ENCODE measurements around the gene KIAA1586. TPM values are rescaled to one million over a fixed set of nuclear protein-coding genes. Genes with fewer than 3 reads are reported as not detected.
A peak's percentile ranks its signal among the peaks of the same experiment; 100 is the strongest.

The KIAA1586 gene
- total and polyA plus RNA-seq, 2 of the 13 experiments (the other 11 are each of a cell fraction or from before 2014, with no cell fraction given): 5.5 to 16.9 TPM

DNA sequence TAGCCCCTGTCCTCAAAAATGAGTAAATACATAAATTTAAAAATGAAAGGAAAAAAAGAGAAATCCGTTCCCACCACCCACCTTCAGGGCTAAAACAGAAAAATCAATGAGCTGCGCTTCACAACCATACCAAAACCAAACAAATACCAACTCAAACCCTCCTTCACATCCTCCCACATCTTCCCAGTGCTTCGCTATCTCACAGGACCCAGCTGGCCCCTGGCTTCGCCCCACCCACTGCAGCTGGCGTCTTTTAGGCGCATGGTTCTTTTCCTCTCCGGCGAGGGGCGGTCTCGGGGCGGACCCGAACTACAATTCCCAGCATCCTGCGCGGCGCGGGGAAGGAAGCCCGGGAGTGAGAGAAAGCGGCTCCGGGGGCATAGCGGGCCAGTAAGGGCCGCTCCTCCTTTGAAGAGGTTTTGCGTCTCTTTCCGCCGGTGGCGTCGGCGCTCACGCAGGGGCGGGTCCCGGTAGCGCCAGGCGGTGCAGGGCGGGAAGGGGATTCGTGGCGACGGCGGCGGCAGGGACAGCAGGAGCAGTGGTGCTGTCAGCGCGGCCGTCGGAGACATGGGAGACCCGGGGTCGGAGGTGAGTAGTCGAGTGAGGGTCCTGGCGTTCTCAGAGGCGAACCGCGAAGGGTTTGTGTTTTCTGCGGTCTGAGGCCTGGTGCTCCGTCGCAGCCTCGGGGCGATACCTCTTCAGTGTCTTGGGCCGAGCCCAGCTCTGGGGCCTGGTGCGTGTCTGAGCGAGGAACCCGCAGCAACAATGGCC, 43.4 kb downstream of the KIAA1586 start, which contains the start of gene ZNF451 (continued):
- TF ChIP-seq PBX2 (CRISPR knock-in tag; IDR thresholded peaks at IDR 0.05): no peak
- no peak for TF ChIP-seq KLF13 (CRISPR knock-in tag; IDR thresholded peaks at IDR 0.05)
- TF ChIP-seq PTBP1 (IDR thresholded peaks at IDR 0.05; ENCODE audit: low read depth, low read length, poor library complexity, severe bottlenecking): no peak
- TF ChIP-seq ZBTB1 (CRISPR knock-in tag; IDR thresholded peaks at IDR 0.05; ENCODE audit: borderline replicate concordance): no peak
- TF ChIP-seq ZIK1 (CRISPR knock-in tag; IDR thresholded peaks at IDR 0.05; ENCODE audit: borderline replicate concordance, low read depth): peak; percentile 73; the same call in 1 of the 2 replicates
- TF ChIP-seq SP5 (CRISPR knock-in tag; IDR thresholded peaks at IDR 0.05; ENCODE audit: borderline replicate concordance, low read depth): peak; percentile 85; the same call in 1 of the 2 replicates
- TF ChIP-seq KDM4B (CRISPR knock-in tag; IDR thresholded peaks at IDR 0.05): peak; percentile 66
- TF ChIP-seq FOSL2 (CRISPR knock-in tag; IDR thresholded peaks at IDR 0.05): peak; percentile 59; the same call in 1 of the 2 replicates
- TF ChIP-seq TFAP4 (IDR thresholded peaks at IDR 0.05; ENCODE audit: borderline replicate concordance, low read depth): peak; percentile 99
- no peak for TF ChIP-seq JARID2 (CRISPR knock-in tag; IDR thresholded peaks at IDR 0.05; ENCODE audit: insufficient replicate concordance)
- TF ChIP-seq SIN3B (IDR thresholded peaks at IDR 0.05; ENCODE audit: low read length): 0 out of 2 replicates have a peak, but pooled peaks have one; percentile 61
- TF ChIP-seq, protein P1, sequence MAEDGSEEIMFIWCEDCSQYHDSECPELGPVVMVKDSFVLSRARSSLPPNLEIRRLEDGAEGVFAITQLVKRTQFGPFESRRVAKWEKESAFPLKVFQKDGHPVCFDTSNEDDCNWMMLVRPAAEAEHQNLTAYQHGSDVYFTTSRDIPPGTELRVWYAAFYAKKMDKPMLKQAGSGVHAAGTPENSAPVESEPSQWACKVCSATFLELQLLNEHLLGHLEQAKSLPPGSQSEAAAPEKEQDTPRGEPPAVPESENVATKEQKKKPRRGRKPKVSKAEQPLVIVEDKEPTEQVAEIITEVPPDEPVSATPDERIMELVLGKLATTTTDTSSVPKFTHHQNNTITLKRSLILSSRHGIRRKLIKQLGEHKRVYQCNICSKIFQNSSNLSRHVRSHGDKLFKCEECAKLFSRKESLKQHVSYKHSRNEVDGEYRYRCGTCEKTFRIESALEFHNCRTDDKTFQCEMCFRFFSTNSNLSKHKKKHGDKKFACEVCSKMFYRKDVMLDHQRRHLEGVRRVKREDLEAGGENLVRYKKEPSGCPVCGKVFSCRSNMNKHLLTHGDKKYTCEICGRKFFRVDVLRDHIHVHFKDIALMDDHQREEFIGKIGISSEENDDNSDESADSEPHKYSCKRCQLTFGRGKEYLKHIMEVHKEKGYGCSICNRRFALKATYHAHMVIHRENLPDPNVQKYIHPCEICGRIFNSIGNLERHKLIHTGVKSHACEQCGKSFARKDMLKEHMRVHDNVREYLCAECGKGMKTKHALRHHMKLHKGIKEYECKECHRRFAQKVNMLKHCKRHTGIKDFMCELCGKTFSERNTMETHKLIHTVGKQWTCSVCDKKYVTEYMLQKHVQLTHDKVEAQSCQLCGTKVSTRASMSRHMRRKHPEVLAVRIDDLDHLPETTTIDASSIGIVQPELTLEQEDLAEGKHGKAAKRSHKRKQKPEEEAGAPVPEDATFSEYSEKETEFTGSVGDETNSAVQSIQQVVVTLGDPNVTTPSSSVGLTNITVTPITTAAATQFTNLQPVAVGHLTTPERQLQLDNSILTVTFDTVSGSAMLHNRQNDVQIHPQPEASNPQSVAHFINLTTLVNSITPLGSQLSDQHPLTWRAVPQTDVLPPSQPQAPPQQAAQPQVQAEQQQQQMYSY (CRISPR knock-in tag; IDR thresholded peaks at IDR 0.05): peak; percentile 10; the same call in 1 of the 2 replicates
- TF ChIP-seq ZNF513 (CRISPR knock-in tag; conservative IDR thresholded peaks at IDR 0.05): no peak
- peak; percentile 87 for TF ChIP-seq CBX5 (CRISPR knock-in tag; IDR thresholded peaks at IDR 0.05; ENCODE audit: borderline replicate concordance)
- TF ChIP-seq NFE2 (CRISPR knock-in tag; IDR thresholded peaks at IDR 0.05): no peak
- TF ChIP-seq ZNF672 (CRISPR knock-in tag; IDR thresholded peaks at IDR 0.05): no peak
- peak; percentile 91 for TF ChIP-seq POLR2G (IDR thresholded peaks at IDR 0.05; ENCODE audit: low read depth, low read length)
- TF ChIP-seq DMTF1 (CRISPR knock-in tag; IDR thresholded peaks at IDR 0.05): no peak
- TF ChIP-seq ZNF782 (CRISPR knock-in tag; IDR thresholded peaks at IDR 0.05; ENCODE audit: borderline replicate concordance): no peak
- TF ChIP-seq JUND (CRISPR knock-in tag; IDR thresholded peaks at IDR 0.05): 0 out of 2 replicates have a peak, but pooled peaks have one; percentile 27
